Sigmoid colon (tissue), 4 donors: ENCODE results near the gene GATD1.

Experiments used
- CTCF ChIP-seq, 4 experiments: fragments of 450-650 bp in 3 of 4; fragments of 200-600 bp in 1 of 4; IDR thresholded peaks; one replicate each; pipeline ENCODE4 v1.5.1; 2016 to 2019; ENCODE audit warnings: antibody characterized with exemption in 4 of 4, mild to moderate bottlenecking in 3 of 4, moderate library complexity in 2 of 4
- EP300 ChIP-seq, 4 donors: sonication (generic); formaldehyde crosslinking; IDR thresholded peaks; one replicate each; pipeline ENCODE4 v1.6.1; 2017; ENCODE audit warnings: antibody characterized with exemption in 4 of 4
- POLR2A ChIP-seq, 2 donors: fragments of 450-650 bp; IDR thresholded peaks; one replicate each; pipeline ENCODE4 v1.6.1; 2016; ENCODE audit warnings: antibody characterized with exemption in 2 of 2, mild to moderate bottlenecking in 2 of 2, moderate library complexity in 2 of 2
- POLR2AphosphoS5 ChIP-seq, 4 donors: sonication (generic); formaldehyde crosslinking; IDR thresholded peaks; one replicate each; pipeline ENCODE4 v1.6.1; 2017; ENCODE audit warnings: antibody characterized with exemption in 4 of 4

DNA sequence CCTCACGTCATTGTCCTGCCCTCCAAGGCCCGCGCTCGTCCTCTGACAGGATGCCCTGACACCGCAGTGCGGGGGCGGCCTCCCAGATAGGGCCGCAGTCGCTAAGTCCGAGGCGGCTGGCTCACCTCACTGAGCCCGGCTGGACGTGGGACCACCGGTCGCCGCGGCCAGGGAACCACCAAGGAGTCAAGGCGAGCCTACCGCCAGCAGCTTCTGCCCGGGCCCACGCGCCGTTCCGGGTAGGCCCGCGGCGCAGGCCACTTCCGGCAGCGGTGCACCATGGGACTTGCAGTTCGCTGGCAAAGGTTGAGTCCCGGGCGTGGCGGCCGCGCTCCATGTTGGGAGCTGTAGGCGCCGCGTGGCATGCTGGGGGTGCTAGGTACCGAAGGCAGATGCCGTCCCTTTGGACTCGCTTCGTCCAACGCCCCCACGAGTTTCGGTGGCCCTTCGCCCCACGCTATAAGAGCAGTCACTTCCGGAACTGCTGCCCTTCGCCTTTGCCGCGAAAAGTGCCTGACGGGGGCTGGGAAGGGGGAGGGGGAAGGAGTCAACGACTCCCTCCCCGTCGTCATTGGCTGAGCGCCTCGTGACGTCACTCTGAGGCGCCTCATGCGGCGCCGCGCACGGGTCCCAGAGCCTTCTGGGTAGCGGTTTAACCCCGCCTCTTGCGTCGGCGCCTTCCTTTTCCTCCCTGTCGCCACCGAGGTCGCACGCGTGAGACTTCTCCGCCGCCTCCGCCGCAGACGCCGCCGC is 32.2 kb upstream of the GATD1 start, which contains the start of gene RPLP2:
- TF ChIP-seq CTCF (IDR thresholded peaks at IDR 0.05) (no peak), EP300 (IDR thresholded peaks at IDR 0.05) (peak in 2 of 4 donors; percentile 10 to 21), POLR2AphosphoS5 (IDR thresholded peaks at IDR 0.05) (peak; percentile 96 to 99 (median 97)), POLR2A (IDR thresholded peaks at IDR 0.05) (peak; percentile 90 to 91)
